NCI-H69 (cell line): ENCODE data around the gene TTC12.
A peak's percentile ranks its signal among the peaks of the same experiment; 100 is the strongest.

Experiments
- DNase-seq: peaks from one replicate; lab custom pipeline; 2025; lab: John Stamatoyannopoulos, UW

Gene TTC12

DNA sequence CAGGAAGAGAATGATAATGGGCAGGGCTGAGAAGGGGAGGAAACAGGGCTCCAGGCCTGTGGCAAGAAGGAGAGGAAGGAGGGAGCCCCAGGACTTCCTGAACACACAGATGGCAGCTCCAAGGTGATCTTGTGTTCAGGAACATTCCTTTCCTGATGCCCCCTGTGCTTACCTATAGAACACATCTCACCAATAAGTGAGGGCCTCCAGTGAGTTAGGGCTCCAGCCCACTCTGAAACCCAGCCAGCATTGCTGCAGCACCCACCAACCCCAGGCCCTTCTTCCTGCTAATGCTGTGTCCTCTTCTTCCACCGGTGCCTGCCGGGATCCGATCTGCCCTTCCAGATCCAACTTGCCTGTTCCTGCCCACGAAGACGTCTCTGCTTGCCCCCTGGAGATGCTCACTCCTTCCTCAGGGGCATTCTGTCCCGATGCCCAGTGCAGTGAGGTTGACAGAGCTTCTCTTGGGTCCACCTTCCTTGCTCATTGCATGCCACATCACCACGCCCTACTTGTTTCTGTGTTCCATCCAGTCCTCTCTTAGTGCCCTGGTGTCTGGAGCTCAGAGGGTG lies 90.6 kb downstream of the TTC12 start:
- DNase-seq = peak; percentile 42

DNA sequence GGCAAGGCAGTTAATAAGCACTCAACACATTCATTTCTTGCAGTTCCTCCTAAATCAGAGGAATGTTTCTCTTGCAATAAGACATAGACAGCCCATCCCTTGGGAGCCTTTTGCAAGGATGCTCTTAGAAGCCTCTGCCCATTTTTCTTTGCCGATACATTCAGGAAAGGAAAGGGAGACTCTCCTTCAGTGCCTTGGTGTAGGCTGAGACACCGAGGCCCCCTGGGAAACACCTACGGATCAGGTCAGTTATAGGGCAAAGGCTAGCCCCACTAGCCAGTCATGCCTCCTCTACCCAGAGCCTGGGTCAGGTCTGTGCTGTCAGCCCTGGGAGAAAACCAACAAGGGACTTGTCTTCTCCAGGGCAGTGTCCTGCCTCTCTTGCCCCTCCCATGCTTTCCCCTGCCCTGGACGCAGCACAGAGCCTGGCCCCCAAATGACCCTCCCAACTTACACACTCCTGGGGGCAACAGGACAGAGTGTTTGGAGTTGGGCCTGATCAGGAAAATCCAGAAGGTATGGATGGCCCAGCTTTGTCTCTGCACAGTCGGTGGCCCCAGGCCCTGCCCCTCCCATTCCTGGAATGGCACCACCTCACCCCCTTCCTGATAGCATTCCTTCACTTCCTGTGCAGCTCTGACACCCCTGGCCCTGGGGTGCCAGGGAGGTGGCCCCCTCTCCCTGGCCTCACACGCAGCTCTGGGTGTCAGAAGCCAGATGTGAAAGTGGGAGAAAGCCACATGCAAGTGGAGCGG lies 91.5 kb downstream of the TTC12 start:
- DNase-seq = peak; percentile 26

DNA sequence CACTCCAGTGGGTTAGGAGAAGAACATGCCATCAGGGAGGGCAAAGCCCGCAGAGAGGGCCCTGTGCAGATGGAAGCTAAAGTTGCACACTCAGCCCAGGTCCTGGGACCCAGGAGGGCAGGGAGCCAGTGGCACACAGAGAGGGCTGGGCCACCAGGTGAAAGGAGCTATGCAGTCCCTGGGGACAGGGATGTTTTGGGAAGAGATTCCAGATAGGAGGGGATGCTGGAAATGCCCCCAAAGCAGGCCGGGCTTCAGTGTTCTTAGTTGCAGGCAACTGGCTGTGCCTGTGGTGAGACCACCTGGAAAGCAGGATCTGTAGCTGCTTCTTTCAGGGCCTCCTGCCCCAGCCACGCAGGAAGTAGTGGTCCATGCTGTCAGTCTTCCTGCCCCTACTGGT lies 92.8 kb downstream of the TTC12 start:
- DNase-seq = peak; percentile 47

DNA sequence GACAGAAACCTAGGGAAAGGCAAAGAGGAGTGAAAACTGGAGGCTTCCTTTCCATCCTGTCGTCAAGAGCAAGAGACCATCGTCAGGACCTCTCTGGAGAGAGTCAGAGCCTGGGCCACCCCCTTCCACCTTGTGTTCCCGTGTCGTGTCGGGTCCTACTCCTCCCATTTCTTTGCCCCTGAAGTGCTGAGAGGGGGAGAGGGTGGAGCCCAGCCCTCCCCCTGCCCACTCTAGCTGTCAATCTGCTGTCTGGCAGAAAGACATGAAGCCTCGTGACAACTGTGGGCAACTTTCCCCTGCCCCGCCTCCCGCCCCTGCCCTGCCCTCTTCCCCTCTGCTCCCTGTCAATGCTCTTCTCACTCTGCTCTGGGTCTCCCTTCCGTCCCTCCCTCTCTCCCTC lies 93.8 kb downstream of the TTC12 start:
- DNase-seq = no peak

- DNase-seq = no peak
Observed at GRCh38 chr11:113408887-113409286, 94.5 kb downstream of the TTC12 start.

DNA sequence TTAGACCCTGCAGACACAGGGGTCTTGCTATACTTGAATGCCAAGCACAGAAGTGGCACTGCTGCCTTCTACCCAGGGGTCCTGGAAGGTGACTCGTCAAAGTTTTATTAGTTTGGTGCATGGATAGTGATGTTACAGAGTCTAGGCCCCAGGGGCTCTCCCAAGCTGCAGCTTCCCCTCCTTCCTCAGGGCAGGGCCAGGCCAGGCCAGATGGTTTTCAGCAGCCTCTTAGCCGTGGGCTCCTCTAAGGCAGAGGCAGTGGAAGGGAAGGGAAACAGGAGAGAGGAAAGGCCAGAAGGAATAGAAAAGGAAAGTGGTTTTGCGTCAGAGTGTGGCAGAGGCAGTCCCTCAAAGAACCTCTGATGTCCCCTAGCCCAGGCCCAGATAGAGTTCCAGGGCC lies 95.1 kb downstream of the TTC12 start:
- DNase-seq = no peak

GRCh38 chr11:113410414-113411135 lies 96.2 kb downstream of the TTC12 start:
- DNase-seq = no peak

- peak; percentile 63 for DNase-seq
Observed at GRCh38 chr11:113411536-113411935, 97.2 kb downstream of the TTC12 start.

GRCh38 chr11:113412675-113413074 lies 98.3 kb downstream of the TTC12 start:
- DNase-seq = no peak

GRCh38 chr11:113415343-113415742 lies 101.0 kb downstream of the TTC12 start:
- no peak for DNase-seq
